IPS-NIHi7 (cell line): ENCODE data around the gene NDUFS7.

Experiments used
- DNase-seq: peaks from one replicate; pipeline ENCODE4 v3.0.0; 2012; ENCODE audit warnings: mixed read lengths; ENCODE audit errors: extremely low spot score

NDUFS7 gene

DNA sequence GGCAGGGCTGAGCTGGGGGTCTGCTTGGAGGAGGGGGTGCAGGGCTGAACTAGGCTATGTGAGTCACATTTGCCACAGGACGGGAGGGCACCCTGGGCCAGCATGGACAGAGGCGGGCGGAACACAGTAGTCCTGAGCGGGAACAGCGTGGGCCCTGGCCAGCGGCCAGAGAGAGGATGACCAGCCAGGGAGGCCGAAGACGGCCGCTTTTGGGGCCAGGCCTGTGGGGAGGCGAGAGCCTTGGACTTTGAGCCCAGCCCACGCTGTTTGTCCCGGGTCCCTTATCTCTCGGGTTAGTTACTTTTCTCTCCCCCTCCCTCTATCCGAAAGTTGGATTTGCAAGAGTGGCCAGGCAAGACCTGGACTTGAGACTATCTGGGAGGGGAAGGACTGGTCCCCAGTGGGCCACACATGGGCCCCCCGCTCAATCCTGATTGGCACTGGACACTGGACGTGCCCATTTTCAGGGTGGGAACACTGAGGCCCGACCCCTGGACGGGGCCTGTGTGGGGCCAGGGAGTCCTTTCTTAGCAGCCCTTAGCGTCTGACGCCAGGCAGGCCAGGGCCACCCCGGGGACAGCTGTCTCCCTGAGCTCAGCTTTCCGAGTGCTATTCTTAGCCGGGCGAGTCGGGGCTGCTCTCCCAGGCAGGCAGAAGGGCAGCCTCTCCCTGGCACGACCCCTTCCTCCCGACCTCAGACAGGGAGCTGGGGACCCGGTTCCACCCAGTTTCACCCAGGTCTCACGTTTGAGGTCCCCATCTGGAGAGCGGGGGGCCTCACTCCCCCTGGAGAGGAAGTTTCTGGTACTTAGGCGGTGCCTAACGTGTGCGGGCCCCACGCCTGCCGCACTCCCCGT, 16.8 kb downstream of the NDUFS7 start:
- peak; percentile 40 for DNase-seq

DNA sequence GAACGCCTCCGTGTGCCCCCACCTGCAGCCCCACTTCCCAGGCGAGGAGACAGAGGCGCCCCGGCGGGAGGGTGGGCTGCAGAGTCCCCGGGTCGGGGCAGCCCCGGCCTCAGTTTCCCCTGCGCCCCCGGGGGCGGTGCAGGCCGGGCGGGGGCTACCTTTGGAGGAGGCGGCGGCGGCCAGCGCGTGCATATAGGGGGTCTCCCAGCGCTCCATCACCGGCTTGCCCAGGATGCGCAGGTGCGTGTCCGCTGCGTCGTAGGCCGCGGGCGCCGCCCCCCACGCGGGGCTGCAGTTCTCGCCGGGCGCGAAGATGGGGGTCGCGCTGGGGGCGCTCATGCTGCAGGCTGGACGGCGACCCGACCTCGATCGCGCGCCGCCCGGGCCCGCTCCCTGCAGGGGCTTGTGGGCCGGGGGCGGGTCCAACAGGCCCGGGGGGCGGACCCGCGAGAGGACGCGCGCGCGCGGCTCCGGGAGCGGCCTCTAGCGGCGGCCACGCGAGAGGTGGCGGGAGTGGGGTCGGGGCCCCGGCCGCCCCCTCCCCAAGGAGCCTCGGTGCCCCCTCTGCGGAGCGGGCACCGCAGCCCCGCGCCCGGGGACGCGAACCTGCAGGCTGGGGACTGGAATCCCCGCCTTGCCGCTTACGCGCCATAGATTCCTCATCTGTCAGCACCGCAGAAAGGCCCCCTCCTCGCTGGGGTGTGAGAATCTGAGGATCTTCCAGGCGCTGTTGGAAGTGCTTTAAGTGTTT, 17.6 kb downstream of the NDUFS7 start, which contains the start of gene GAMT:
TSS of gene GAMT (minus strand) at position 405 of the 751 bp plus-strand sequence. CDS start at position 339, 66 bp downstream.
- peak; percentile 75 for DNase-seq

DNA sequence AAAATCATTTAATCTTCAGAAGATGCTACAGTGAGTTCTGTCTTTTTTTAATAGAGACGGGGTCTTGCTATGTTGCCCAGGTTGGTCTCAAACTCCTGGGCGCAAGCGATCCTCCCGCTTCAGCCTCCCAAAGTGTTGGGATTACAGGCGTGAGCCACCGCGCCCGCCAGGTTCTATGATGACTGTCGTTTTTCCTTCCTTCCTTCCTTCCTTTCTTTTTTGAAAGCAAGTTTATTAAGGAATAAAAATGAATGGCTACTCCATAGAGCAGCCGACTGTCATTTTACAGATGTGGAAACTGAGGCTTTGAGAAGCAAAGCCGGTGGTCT, 18.1 kb downstream of the NDUFS7 start:
- no peak for DNase-seq

DNA sequence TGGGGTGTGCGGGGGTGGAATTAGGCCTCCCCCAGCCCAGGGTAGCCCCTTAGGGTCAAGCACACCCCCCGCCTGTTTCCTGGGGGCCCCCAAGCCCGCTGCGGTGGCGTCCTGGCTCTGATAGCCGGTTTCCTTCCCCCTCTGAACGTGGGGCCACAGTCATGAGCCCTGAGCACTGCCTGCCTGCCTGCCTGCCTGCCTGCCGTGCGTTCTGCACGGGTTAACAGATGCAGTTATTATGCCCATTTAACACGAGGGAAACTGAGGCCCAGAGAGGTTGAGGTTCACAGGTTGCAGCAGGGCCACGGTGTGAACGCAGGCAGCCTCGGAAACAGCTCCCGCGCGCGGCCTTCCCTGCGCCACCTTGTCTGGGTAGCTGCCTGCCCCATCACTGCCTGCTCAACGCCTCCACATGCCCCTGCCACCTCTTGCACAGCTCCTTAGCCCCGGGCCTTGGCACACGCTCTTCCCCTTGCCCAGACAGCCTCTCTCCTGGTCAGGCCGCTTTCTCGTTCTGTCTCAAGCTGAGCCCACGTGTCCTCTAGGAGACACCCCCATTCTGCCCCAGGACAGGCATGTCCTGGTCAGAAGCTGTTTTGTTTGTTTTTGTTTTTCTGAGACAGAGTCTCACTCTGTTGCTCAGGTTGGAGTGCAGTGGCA, 18.8 kb downstream of the NDUFS7 start:
- DNase-seq, result no peak

DNA sequence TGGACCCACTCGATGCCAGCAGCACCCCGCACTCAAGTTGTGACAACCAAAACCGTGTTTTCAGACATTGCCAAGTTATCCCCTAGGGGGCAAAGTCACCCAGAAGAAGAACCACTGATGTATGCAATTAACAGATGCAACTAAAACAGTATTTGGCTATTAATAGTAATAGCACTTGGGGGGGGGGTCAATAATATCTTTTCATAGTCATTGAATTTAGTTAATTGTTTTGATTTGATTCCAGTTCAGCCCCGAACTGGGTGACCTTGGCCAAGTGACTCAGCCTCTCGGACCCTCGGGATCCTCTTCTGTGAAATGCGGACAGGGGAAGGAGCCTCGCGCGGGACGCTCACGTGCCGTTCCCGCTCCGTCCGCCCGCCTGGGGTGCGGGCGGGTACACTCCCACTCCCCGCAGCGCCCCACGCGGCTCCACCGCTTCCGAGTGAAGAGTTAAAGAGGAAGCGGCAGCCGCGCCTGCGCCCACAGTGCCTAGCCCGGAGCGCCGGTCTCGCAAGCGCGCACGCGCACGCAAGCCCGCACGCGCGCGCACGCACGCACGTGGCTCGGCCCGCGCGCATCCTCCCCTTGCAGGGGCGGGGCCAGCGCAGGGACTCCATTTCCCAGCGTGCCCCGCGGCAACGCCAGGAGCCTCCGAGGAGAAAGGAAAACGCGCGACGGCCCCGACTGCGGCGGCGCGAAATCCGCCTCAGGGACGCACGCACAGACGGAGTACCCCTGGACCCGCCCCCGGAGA, 23.2 kb downstream of the NDUFS7 start:
- DNase-seq, result peak; percentile 96

DNA sequence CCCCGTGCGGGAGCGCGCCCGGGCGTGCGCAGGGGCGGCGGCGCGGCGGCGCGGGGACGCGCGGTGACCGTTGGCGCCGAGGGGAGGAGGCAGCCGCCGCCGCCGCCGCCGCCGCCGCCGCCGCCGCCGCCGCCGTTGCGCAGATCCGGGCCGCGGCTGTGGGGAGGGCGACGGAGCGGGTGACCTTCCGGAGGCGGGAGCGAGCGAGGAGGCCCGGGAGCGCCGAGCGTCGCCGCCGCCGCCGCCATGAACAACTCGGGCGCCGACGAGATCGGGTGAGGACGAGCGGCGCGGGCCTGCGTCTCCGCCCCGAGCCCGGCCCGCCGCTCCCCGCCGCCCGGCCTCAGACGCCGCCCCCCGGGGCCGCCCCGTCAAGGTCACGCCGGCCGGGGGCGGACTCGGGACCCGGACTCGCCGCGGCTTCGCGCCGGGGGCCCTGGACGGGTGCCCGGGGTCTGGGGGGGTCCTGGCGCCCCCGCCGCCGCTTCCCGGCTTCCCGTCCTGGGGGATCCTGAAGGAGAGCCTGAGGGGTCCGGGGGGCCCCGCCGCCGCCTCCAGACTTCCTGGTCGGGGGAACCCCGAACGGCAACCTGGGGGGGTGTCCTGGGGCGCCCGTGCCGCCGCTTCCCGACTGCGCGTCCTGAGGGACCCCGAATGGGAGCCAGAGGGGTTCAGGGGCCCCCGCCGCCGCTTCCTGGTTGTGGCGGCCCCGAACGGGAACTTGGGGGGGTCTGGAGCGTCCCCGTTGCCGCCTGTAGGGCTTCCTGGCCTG, 24.0 kb downstream of the NDUFS7 start, which contains the start of gene DAZAP1:
TSS of gene DAZAP1 (plus strand) at position 59 of the 772 bp plus-strand sequence. CDS start at position 247, 188 bp downstream.
- DNase-seq, result no peak

DNA sequence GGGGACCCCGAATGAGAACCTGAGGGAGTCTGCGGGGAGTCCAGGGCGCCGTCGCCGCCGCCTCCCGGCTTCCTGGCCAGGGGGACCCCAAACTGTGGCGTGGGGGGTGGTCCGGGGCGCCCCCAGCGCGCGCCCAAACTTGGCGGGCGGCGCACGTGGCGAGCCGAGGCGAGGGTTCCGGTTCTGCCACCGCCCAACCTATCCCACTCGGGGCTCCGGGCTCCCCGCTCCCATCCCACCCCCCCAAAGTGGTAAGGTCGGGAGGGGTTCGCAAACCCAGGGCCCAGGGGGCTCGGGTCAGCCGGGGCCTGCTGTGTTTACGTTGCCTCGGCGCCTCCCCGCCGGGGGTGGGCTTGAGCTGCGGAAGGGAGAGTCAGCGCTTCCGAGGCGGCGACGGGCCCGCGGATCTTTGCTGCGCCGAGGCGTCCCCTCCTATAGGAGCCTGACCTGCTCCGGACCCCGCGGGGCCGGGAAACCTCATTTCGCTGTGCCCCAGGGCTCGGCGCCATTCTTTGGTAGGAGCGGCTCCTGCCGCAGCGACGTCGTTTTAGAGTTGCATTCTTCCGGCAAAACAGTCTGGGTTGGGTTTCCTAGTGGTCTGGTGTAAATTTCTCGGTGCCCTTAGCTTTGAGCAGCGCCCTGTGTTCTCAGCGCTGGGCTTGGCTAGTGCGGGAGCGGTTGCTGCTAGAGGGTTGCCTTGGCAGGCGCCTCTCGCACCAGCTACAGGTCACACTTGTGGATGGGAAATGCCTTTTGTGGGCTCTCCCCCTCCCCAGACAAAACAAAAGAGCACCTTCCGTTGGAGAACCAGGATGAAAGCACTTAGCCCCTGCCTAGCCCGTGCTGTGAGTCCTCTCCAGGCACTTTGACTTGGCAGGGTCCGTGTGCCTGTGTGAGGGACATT, 24.8 kb downstream of the NDUFS7 start:
- no peak for DNase-seq

DNA sequence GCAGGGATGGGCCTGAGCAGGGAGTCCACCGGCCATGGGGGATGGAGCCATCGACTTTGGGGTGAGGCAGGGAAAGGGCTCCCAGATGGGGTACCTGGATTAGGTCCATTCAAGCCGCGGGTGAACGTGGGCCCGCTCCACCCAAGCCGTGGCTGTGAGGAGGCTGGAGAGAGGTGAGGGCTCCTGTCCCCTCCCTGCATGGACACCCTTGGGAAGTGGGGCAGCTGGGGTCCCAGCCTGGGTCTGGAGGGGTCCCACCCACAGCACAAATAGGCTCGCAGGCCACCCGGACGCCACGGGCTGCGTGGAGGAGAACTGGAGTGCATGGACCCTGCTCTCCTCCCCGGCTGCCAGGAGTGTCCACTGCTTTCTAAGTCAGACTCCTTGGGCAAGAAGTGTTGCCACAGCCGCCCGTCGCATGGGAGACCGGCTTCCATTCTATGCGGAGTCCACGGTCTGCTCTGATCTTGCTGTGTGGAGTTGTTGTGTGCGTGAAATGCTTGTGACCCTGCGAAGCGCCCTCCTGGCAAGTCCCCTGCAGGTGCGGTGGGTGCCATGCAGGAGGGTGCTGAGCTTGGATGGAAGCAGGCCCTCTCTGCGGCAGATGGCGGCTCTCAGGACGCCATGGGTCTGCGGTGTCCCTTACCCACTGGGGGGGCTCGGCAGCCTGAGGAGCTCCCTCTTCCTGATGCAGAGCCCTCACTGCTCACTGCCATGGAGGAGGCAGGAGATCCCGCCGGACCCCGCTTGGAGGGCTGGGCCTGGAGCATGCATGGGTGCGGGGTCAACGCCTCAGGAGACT, 25.7 kb downstream of the NDUFS7 start:
- no peak for DNase-seq

DNA sequence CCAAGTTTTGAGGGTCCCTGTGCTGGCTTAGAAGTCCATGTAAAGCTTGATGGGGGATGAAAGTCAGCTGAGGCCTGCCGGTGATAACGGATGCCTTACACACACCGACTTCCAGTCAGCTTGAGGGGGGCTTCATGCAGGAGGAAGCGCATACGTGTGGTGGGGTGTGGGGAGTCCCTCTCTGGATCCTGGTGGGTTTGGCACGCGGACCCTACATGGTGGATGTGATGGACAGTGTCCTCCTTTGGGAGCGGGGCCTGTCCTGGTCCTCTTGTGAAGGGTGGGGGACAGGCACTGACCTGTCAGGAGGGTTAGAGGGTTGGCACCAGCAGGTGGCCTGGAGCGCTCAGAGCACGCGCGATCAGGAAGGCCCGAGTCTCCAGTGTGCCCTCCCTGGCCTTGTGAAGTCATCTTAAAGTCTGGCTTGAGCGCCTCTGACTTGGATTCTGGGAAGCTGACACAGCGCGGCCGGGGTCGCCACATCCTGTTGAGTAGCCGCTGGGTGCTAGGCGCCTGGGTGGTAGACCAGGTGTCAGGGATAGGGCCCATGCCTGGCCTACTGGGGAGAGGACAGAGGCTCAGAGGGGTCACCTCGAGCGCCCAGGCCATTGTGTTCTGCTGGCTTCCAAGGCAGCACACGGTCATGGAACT, 26.6 kb downstream of the NDUFS7 start:
- DNase-seq, result no peak

DNA sequence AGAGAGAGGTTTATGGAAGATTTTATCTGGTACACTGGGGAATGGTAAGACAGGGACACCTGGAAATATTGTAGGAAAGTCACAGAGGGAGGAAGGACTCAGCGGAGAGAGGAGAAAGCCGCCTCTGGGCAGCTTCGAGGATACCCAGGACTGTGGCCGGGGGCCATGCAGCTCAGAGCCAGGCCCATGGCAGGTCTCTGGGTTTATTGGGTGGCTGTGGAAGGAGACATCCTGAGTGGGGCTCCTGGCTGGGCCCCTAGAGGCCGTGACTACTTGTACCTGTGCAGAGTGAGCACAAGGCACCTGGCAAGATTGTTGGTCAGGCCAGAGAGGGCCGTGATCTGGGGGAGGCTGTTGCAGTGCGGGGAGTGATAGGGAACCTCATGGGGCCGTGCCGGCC, 27.1 kb downstream of the NDUFS7 start:
- no peak for DNase-seq

DNA sequence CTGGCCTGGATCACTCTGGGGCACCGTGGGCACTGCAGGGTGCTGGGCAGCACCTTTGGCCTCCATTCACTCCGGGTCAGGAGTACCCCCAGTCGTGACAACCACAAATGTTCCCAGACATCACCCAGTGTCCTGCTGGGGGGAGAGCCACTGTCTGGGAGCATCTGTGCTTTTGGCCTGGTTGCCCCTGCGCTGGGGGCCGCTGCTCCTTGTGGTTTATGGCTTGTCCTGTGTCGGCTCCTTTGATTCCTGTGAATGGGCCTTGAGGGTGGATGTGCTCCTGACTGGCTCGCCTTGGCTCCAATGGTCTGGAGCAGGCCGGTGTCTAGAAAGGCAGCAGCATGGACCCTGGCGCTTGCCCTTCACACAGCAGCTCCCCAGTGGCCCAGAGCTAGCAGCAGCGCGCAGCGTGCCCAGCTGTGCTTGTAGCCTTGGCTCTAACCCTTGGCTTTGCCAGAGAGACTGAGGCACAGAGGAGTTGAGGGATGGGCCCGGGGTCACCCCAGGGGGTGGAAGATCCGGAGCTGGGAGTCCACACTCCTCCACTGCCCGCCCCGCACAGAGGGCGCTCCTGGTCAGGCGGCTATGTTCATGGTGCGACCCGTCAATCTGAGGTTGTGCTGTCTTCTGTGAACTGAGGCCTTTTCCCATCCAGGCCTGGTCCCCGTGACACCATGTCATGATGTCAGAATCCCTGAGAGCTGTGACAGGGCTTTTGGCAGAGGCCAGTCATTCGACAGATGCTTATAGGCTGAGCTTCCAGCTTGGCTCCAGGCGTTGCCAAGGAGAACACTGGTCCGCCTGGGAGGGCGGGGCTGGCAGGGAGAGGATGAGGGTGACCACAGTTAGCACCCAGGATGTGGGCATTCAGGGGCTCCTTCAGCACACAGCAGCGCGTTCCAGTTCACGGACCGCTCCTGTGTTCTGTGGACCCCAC, 27.8 kb downstream of the NDUFS7 start:
- no peak for DNase-seq

DNA sequence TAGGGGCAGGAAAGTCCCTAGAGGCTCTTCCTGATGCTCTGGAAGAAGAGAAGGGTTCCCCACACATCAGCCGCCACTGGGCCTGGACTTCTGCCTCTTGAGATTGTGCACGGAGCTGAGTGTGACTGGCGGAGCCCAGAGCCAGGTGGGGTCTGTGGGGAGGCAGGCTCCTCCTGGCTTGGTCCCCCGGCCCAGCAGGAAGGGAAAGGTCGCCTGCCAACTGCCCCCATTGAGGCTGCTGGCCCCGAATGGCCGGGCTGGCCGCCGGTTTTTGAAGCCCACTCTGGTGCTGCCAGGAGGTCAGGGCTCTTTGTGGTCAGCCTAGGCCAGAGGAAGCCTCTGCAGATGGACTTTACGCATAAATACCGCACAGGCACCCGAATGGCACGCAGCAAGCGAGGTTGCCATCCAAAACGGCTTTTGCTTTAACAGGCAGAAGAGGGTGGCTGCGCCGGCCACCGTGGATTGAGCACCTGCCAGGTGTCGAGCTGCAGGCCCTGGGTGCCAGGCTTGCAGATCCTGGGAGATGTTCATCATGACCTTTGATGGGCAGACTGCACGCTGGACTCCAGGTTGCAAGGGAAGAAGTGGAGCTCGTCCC, 28.7 kb downstream of the NDUFS7 start:
- DNase-seq, result no peak

DNA sequence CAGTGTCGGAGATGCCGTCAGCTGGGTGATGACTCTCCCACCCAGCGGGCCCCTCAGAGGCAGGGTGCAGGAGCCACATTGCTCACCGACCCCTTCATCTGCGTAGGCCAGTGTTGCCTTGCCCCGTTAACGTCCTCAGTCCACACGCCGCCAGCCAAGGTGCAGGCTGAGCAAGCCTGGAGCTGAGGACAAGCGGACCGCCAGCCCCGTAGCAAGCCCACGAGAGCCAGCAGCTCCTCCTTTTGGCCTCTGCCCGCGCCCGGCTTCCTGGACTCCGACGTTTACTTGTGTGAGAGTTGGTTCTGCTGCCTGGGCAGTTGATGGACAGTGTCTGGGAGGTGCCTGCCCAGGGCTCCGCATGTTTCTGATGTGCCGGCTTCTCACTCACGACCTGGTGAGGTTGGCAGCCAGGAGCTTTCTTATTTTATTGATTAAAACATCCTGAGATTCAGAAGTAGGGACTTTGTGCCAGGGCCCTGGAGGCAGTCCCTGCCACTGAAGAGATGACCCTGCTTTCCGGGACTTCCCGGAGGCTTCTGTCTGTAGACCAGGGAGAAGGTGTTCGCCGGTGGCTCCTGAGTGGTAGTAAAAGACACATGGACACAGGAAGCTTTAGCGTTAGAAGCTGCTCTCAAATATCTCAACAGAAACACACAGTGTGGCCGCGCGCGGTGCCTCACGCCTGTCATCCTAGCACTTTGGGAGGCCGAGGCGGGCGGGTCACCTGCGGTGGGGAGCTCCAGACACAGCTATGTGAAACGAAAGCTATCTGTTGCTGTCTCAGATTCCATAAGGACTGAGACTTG, 29.5 kb downstream of the NDUFS7 start:
- no peak for DNase-seq

DNA sequence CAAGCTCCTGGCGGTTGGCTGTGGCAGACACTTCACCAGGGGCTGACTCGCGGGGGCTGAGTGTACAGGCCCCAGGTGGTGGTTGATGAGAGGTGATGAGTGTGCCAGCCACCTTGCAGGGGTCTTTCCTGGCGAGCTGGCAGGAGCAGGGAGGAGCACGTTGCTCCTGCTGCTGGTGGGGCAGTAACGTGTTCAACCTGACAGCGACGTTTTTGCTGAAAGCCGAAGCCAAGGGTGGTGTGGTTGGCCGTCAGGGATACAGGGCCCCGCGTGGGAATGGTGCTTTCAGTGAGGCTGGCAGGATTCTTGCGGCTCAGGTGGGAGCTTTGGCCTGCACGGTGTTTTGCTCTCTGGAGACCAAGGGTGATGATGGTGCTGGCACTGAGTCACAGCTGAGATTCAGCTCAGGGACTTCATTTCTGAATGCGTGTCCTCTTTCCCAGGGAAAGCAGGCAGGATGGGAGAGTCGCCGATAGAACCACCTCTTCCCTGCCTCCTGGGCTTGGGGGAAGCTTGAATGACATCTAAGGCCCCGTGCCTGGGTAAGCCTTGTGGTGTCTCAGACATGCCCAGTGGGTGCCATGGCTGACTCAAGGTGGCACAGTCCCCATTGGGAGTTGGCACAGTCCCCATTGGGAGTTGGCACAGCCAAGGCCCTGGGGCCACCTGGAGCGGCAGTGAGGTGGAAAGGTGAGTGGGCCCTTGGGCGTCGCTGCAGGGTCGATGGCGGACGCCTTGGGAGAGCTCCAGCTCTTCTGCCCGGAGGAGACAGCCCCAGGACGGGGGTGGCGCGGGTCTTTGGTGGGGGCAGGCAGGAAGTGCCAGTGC, 32.5 kb downstream of the NDUFS7 start:
- no peak for DNase-seq

DNA sequence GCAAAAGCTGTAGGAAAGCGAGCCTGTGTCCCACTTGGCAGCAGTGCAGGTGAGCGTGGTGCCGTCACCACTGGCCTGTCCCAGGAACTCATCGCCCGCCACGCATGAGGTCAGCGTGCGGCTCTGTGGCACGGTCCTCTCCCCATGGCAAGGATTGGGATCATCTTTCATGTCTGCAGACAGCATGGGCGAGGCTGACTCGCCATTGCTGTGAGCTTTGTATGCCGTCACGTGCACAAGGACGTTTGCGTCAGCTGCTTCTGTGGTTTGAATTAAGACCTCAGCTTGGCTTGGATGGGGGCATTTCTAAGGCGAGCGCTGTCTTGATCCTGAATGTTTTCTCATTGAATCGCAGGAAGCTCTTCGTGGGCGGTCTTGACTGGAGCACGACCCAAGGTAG, 33.4 kb downstream of the NDUFS7 start:
- DNase-seq, result no peak
